ENCODE results near the gene TMEM217. TPM values are rescaled to one million over a fixed set of nuclear protein-coding genes. Genes with fewer than 3 reads are reported as not detected.

TMEM217 gene
- total and polyA plus RNA-seq, 2 of the 8 experiments (the other 6 are each of a cell fraction or from before 2014, with no cell fraction given) = 0.60 to 1.1 TPM

GRCh38 chr6:37204014-37204751 lies 53.8 kb downstream of the TMEM217 start:
- DNase-seq (ENCODE audit: low read depth in 1 of 2, low spot score in 2 of 2) (no peak), FAIRE-seq (no peak)
- H3K4me3 ChIP-seq (ENCODE audit: extremely low read depth in 1 of 4, insufficient read depth in 2 of 4, low read depth in 3 of 4, low read length in 4 of 4) = no peak overlapping the region
- H3K79me2 ChIP-seq (ENCODE audit: control insufficient read depth in 1 of 2, insufficient read depth in 2 of 2, low read length in 2 of 2) = no peaks in the 10 kb centered on the region
- H3K4ac ChIP-seq (replicated peaks; ENCODE audit: insufficient read length, low read depth, low read length) = no peak overlapping the region
- no peak overlapping the region for H4K91ac ChIP-seq (replicated peaks; ENCODE audit: insufficient read length, low read length)
- no peaks in the 10 kb centered on the region; a peak in 1 of 7 replicates for H3K27me3 ChIP-seq (replicated peaks in 1 of 4; ENCODE audit: control insufficient read depth in 3 of 4, extremely low read depth in 1 of 4, insufficient read depth in 3 of 4, low read length in 3 of 4)
- CTCF ChIA-PET (ENCODE audit: partially characterized antibody) = interaction anchor here (0.7 to 34.9 kb wide), 5 partner anchors 10 to 181 kb away, joined by 3 to 866 read pairs (median 3); no protein-coding TSS in a partner anchor
- WGBS, 2 experiments (ENCODE audit: extremely low coverage in 1 of 2, insufficient coverage in 1 of 2, insufficient read length in 1 of 2, insufficient replicate concordance in 2 of 2, low coverage in 1 of 2, low lambda C conversion rate in 2 of 2, missing lambda C conversion rate in 1 of 2) = 85 to 100% methylated on average over 1 to 7 of the region's 7 CpGs
- no peak overlapping the region; the same call in 1 of the 2 replicates for H2BK5ac ChIP-seq (ENCODE audit: low read depth, low read length)
- no peak overlapping the region for H3K56ac ChIP-seq (replicated peaks; ENCODE audit: insufficient read length, low read depth, low read length)
- no peak overlapping the region for H3K4me2 ChIP-seq (ENCODE audit: insufficient read depth in 1 of 2, low read depth in 2 of 2, low read length in 2 of 2)
- H2BK12ac ChIP-seq (ENCODE audit: low read depth, low read length) = peak overlapping the region; percentile 77; the same call in 1 of the 2 replicates
- H2BK15ac ChIP-seq (ENCODE audit: low read length) = peak overlapping the region; percentile 95; the same call in 1 of the 2 replicates
- H3K23me2 ChIP-seq (ENCODE audit: low read depth, low read length) = peaks cover 5% of the 10 kb centered on the region; the same call in 1 of the 2 replicates
- no peak overlapping the region for H3K9ac ChIP-seq (replicated peaks in 1 of 4; ENCODE audit: extremely low read depth in 1 of 4, low read depth in 3 of 4, low read length in 3 of 4)
- H3K9me3 ChIP-seq (ENCODE audit: insufficient read depth in 2 of 2, low read depth in 1 of 2, low read length in 1 of 2) = no peaks in the 10 kb centered on the region
- no peaks in the 10 kb centered on the region; a peak in 1 of 7 replicates for H3K4me1 ChIP-seq (replicated peaks in 1 of 4; ENCODE audit: control insufficient read depth in 3 of 4, insufficient read depth in 4 of 4, low read length in 3 of 4)
- 0 out of 2 replicates have a peak overlapping the region, but pooled peaks have one; percentile 61 for H2BK20ac ChIP-seq (ENCODE audit: low read length)
- H3K18ac ChIP-seq (ENCODE audit: extremely low read depth, low read length) = 0 out of 2 replicates have a peak overlapping the region, but pooled peaks have one; percentile 27
- no peak overlapping the region for H3K27ac ChIP-seq (ENCODE audit: low read depth, low read length)
- H4K8ac ChIP-seq (ENCODE audit: extremely low read depth, insufficient read depth, low read length) = no peak overlapping the region
- TF ChIP-seq TCF12 (IDR thresholded peaks at IDR 0.05; ENCODE audit: low read depth, low read length) = no peak
- TF ChIP-seq SP1 (IDR thresholded peaks at IDR 0.05; ENCODE audit: low read depth, low read length) = no peak
- no peak for TF ChIP-seq KDM5A (IDR thresholded peaks at IDR 0.05; ENCODE audit: low read length)
- no peak for TF ChIP-seq RNF2 (IDR thresholded peaks at IDR 0.05; ENCODE audit: borderline replicate concordance, low read depth, low read length, missing control alignments, poor library complexity, severe bottlenecking)
- peaks cover 0 to 2% of the 10 kb centered on the region in 2 experiments for H4K20me1 ChIP-seq (replicated peaks in 1 of 2; ENCODE audit: control insufficient read depth in 1 of 2, insufficient read depth in 2 of 2, low read length in 2 of 2)
- no peak overlapping the region for H2BK120ac ChIP-seq (replicated peaks; ENCODE audit: low read depth, low read length)
- no peak overlapping the region for H2AK5ac ChIP-seq (ENCODE audit: low read depth, low read length)
- POLR2A ChIA-PET (ENCODE audit: partially characterized antibody) = interaction anchor here (0.7 to 2.8 kb wide), 3 partner anchors 32 to 99 kb away, joined by 3 to 9 read pairs (median 4); no protein-coding TSS in a partner anchor
- no peaks in the 10 kb centered on the region for H3K79me1 ChIP-seq (ENCODE audit: low read depth, low read length)
- no peak overlapping the region for H3K23ac ChIP-seq (ENCODE audit: insufficient read length)
- H2AFZ ChIP-seq (ENCODE audit: low read length) = no peak overlapping the region
- no peak overlapping the region for H4K5ac ChIP-seq (ENCODE audit: insufficient read length, low read depth, low read length)
- no peaks in the 10 kb centered on the region for H3K36me3 ChIP-seq (ENCODE audit: control insufficient read depth in 2 of 4, insufficient read depth in 4 of 4, low read length in 3 of 4)
- H3K14ac ChIP-seq (ENCODE audit: insufficient read length) = no peak overlapping the region
